HepG2 (cell line): ENCODE data around the gene ACSBG1. TPM values are rescaled to one million over a fixed set of nuclear protein-coding genes. Genes with fewer than 3 reads are reported as not detected.

Experiments
- ATAC-seq: fragments of 200-7000 bp; cut with Tn5 transposase; 3 replicates; pipeline ENCODE4 v1.9.1; 2020; ENCODE audit warnings: mild to moderate bottlenecking, moderate library complexity
- BruUV-seq: library from RNA; stranded (reverse); fragments of 400-500 nt; replicated peaks from 2 replicates; lab custom pipeline; 2021; lab: Mats Ljungman, UMichigan
- CTCF ChIA-PET: fragments of 300-600 bp; formaldehyde crosslinking; extraction: SDS; loops from one replicate; lab custom pipeline; 2021; ENCODE audit warnings: low total read pairs, inconsistent platforms, low intra/inter-chr PET ratio; lab: Yijun Ruan, JAX
- POLR2A ChIA-PET: fragments of 350-600 bp; sonication (Branson Sonifier 250); formaldehyde crosslinking; loops from one replicate; lab custom pipeline; 2020; ENCODE audit warnings: antibody characterized with exemption, inconsistent platforms; lab: Yijun Ruan, JAX
- DNase-seq: peaks from one replicate; pipeline ENCODE4 v3.0.0-alpha.2; 2015; ENCODE audit warnings: low spot score
- FAIRE-seq: peaks from 3 replicates; lab custom pipeline; 2011; peaks lifted over from hg19 to GRCh38; lab: Jason Lieb, UNC
- H2AFZ ChIP-seq: one replicate; pipeline ENCODE4 v1.6.1; 2011; ENCODE audit warnings: low read length, inconsistent platforms
- H3K27ac ChIP-seq: fragments of 300-600 bp; 3 replicates; pipeline ENCODE4 v1.8.0; 2011; ENCODE audit warnings: mixed run types, mild to moderate bottlenecking, mixed read lengths, low read length, inconsistent platforms; ENCODE audit not compliant: insufficient read depth; ENCODE audit errors: extremely low read length
- H3K27me3 ChIP-seq, 2 experiments: fragments of 200-600 bp in 1 of 2; 2 replicates in 1 of 2; 3 replicates in 1 of 2; pipeline versions ENCODE4 v1.6.0 to v1.8.0; 2011; ENCODE audit warnings: low read length in 2 of 2, mild to moderate bottlenecking in 2 of 2, moderate library complexity in 2 of 2, inconsistent platforms in 1 of 2; ENCODE audit not compliant: insufficient read depth in 2 of 2, control insufficient read depth in 1 of 2
- H3K36me3 ChIP-seq, 2 experiments: fragments of 200-600 bp in 1 of 2; replicated peaks in 1 of 2; 2 replicates in 1 of 2; 3 replicates in 1 of 2; pipeline versions ENCODE4 v1.5.1 to v1.8.0; 2011; ENCODE audit warnings: low read length in 2 of 2, inconsistent platforms in 1 of 2; ENCODE audit not compliant: insufficient read depth in 2 of 2, control insufficient read depth in 1 of 2
- H3K4me1 ChIP-seq: 2 replicates; pipeline ENCODE4 v1.5.1; 2012; ENCODE audit warnings: low read length, inconsistent platforms; ENCODE audit not compliant: insufficient read depth
- H3K4me2 ChIP-seq: 2 replicates; pipeline ENCODE4 v1.6.0; 2011; ENCODE audit warnings: low read depth, low read length, inconsistent platforms
- H3K4me3 ChIP-seq, 3 experiments: fragments of 200-600 bp in 1 of 3; sonication (generic), shearing (Covaris generic) in 1 of 3; replicated peaks in 1 of 3; 2 replicates each; pipeline ENCODE4 v1.5.1; 2011 to 2016; ENCODE audit warnings: low read length in 3 of 3, inconsistent platforms in 2 of 3, low read depth in 2 of 3, mild to moderate bottlenecking in 2 of 3, control low read depth in 1 of 3, mixed read lengths in 1 of 3; ENCODE audit not compliant: insufficient read depth in 1 of 3
- H3K79me2 ChIP-seq: one replicate; pipeline ENCODE4 v1.6.1; 2011; ENCODE audit warnings: low read length, inconsistent platforms; ENCODE audit not compliant: insufficient read depth
- H3K9ac ChIP-seq: 2 replicates; pipeline ENCODE4 v1.6.0; 2011; ENCODE audit warnings: mild to moderate bottlenecking, low read depth, low read length, inconsistent platforms; ENCODE audit not compliant: insufficient read depth
- H3K9me3 ChIP-seq: 2 replicates; pipeline ENCODE4 v1.5.1; 2012; ENCODE audit warnings: mild to moderate bottlenecking, low read length
- H4K20me1 ChIP-seq: 2 replicates; pipeline ENCODE4 v1.6.0; 2011; ENCODE audit warnings: inconsistent platforms, mild to moderate bottlenecking, low read length, moderate library complexity; ENCODE audit not compliant: insufficient read depth
- HDAC1 ChIP-seq: sonication (generic); formaldehyde crosslinking; IDR thresholded peaks from 2 replicates; pipeline ENCODE4 v1.5.1; 2020; ENCODE audit warnings: mild to moderate bottlenecking, missing genetic modification reagents
- MAFF ChIP-seq: IDR thresholded peaks from 2 replicates; pipeline ENCODE4 v1.6.1; 2011; ENCODE audit warnings: low read depth, low read length, improper control_type of control experiment
- MBD4 ChIP-seq: IDR thresholded peaks from 2 replicates; pipeline ENCODE4 v1.6.1; 2012; ENCODE audit warnings: low read length, inconsistent platforms, borderline replicate concordance
- POLR2AphosphoS2 ChIP-seq: IDR thresholded peaks from 2 replicates; pipeline ENCODE4 v1.6.1; 2011; ENCODE audit warnings: low read depth, low read length, improper control_type of control experiment
- RELA ChIP-seq: sonication (generic); formaldehyde crosslinking; IDR thresholded peaks from 2 replicates; pipeline ENCODE4 v1.4.0; 2020; ENCODE audit warnings: missing genetic modification reagents
- REPIN1 ChIP-seq: sonication (generic); formaldehyde crosslinking; IDR thresholded peaks from 2 replicates; pipeline ENCODE4 v1.8.0; 2022; ENCODE audit warnings: missing genetic modification reagents, low read depth, mild to moderate bottlenecking, borderline replicate concordance
- SATB2 ChIP-seq: sonication (generic); formaldehyde crosslinking; IDR thresholded peaks from 2 replicates; pipeline ENCODE4 v1.5.0; 2020; ENCODE audit warnings: missing genetic modification reagents
- ZNF296 ChIP-seq: sonication (generic); formaldehyde crosslinking; conservative IDR thresholded peaks from 2 replicates; pipeline ENCODE4 v1.5.0; 2020; ENCODE audit warnings: mild to moderate bottlenecking, missing genetic modification reagents
- ZNF432 ChIP-seq: sonication (generic); formaldehyde crosslinking; IDR thresholded peaks from 2 replicates; pipeline ENCODE4 v1.5.0; 2020; ENCODE audit warnings: missing genetic modification reagents, mild to moderate bottlenecking, borderline replicate concordance
- ZNF543 ChIP-seq: sonication (generic); formaldehyde crosslinking; IDR thresholded peaks from 2 replicates; pipeline ENCODE4 v1.4.0; 2020; ENCODE audit warnings: mild to moderate bottlenecking, missing genetic modification reagents
- ZNF678 ChIP-seq: sonication (generic); formaldehyde crosslinking; IDR thresholded peaks from 2 replicates; pipeline ENCODE4 v1.4.0; 2020; ENCODE audit warnings: mild to moderate bottlenecking, missing genetic modification reagents
- whole genome bisulfite sequencing: methylation state at CpG from one replicate; pipeline ENCODE4 v1.1.6; 2017; ENCODE audit warnings: low lambda C conversion rate; 5-methylcytosine and 5-hydroxymethylcytosine counted together
- in situ Hi-C: cut with HindIII; loops from 2 replicates; pipeline ENCODE4 v1.10.0; 2017; ENCODE audit warnings: low pct_unique_long_range_greater_than_20kb; ENCODE audit not compliant: extremely low pct_ligation_motif_present
- intact Hi-C: fragments of 100-400 bp; cut with micrococcal nuclease; formaldehyde crosslinking; loops from one replicate; pipeline ENCODE4 v1.10.0; 2022; ENCODE audit not compliant: unreplicated experiment
- polyA plus RNA-seq, 8 experiments: library from polyadenylated mRNA; depleted of rRNA in 3 of 8; stranded (reverse) in 7 of 8; unstranded in 1 of 8; fragments of >200 nt; fragmentation: Illumina TruSeq in 4 of 8; extraction: Trizol in 4 of 8; gene quantifications; 2 replicates each; pipeline versions ENCODE4 v1.2.1 to v1.2.3, GENCODE V29; 2011 to 2016; ENCODE audit warnings: low read depth in 4 of 8, missing spikeins in 1 of 8, mixed read lengths in 1 of 8; ENCODE audit not compliant: insufficient read depth in 1 of 8
- total RNA-seq, 5 experiments: library from RNA; depleted of rRNA; stranded (reverse); fragments of >200 nt; fragmentation: Illumina TruSeq; extraction: Trizol; gene quantifications; 2 replicates each; pipeline ENCODE4 v1.2.3, GENCODE V29; 2016; ENCODE audit warnings: low read depth in 1 of 5
- TF ChIP-seq, protein P1 (sequence below): sonication (generic); formaldehyde crosslinking; IDR thresholded peaks from 2 replicates; pipeline ENCODE4 v1.4.0; 2020; ENCODE audit warnings: mild to moderate bottlenecking, missing genetic modification reagents

The ACSBG1 gene
- total and polyA plus RNA-seq, 2 of the 13 experiments (the other 11 are each of a cell fraction or from before 2014, with no cell fraction given), result 0.35 to 0.81 TPM

DNA sequence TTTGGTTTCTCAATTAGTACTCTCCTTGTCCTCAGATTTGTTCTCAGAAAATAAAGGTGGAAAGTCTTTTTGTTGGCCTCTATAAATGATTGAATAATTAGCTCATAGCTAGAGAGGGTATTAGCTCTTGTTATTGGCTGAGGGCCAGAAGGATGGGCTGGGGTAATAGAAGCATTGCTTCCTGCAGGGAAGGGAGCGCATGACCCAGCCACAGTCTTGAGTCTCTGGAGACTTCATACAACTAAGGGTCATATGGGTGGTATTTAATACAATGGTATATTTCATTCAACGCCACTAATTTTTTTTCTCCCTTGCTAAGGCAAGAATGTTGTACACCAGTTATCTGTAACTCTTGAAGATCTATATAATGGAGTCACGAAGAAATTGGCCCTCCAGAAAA lies 38.4 kb upstream of the ACSBG1 start:
- FAIRE-seq (no peak), DNase-seq (no peak), ATAC-seq (no peak)
- intact Hi-C loops, result no loop called here
- POLR2A ChIA-PET, result interaction anchor here (2.0 kb wide), 1 partner anchor 27 kb away, joined by 5 read pairs; the partner anchor contains the start of gene SKIC8
- Histone ChIP-seq H3K4me1 (no peaks in the 10 kb centered on the region), H2AFZ (no peak overlapping the region), H3K4me2 (no peak overlapping the region), H3K27me3 (peaks cover 0 to 16% of the 10 kb centered on the region in 2 experiments; a peak in 2 of 5 replicates), H3K36me3 (no peaks in the 10 kb centered on the region), H3K79me2 (no peaks in the 10 kb centered on the region), H3K9ac (no peak overlapping the region), H3K9me3 (no peaks in the 10 kb centered on the region), H3K4me3 (no peak overlapping the region), H3K27ac (no peak overlapping the region), H4K20me1 (no peaks in the 10 kb centered on the region)
- in situ Hi-C loops, result no loop called here
- TF ChIP-seq HDAC1 (CRISPR knock-in tag) (no peak), ZNF543 (CRISPR knock-in tag) (no peak), MAFF (no peak), REPIN1 (CRISPR knock-in tag) (no peak), SATB2 (CRISPR knock-in tag) (no peak), ZNF432 (CRISPR knock-in tag) (no peak), MBD4 (no peak), ZNF296 (CRISPR knock-in tag) (no peak), RELA (no peak), POLR2AphosphoS2 (no peak), ZNF678 (CRISPR knock-in tag) (no peak)
- TF ChIP-seq, protein P1, sequence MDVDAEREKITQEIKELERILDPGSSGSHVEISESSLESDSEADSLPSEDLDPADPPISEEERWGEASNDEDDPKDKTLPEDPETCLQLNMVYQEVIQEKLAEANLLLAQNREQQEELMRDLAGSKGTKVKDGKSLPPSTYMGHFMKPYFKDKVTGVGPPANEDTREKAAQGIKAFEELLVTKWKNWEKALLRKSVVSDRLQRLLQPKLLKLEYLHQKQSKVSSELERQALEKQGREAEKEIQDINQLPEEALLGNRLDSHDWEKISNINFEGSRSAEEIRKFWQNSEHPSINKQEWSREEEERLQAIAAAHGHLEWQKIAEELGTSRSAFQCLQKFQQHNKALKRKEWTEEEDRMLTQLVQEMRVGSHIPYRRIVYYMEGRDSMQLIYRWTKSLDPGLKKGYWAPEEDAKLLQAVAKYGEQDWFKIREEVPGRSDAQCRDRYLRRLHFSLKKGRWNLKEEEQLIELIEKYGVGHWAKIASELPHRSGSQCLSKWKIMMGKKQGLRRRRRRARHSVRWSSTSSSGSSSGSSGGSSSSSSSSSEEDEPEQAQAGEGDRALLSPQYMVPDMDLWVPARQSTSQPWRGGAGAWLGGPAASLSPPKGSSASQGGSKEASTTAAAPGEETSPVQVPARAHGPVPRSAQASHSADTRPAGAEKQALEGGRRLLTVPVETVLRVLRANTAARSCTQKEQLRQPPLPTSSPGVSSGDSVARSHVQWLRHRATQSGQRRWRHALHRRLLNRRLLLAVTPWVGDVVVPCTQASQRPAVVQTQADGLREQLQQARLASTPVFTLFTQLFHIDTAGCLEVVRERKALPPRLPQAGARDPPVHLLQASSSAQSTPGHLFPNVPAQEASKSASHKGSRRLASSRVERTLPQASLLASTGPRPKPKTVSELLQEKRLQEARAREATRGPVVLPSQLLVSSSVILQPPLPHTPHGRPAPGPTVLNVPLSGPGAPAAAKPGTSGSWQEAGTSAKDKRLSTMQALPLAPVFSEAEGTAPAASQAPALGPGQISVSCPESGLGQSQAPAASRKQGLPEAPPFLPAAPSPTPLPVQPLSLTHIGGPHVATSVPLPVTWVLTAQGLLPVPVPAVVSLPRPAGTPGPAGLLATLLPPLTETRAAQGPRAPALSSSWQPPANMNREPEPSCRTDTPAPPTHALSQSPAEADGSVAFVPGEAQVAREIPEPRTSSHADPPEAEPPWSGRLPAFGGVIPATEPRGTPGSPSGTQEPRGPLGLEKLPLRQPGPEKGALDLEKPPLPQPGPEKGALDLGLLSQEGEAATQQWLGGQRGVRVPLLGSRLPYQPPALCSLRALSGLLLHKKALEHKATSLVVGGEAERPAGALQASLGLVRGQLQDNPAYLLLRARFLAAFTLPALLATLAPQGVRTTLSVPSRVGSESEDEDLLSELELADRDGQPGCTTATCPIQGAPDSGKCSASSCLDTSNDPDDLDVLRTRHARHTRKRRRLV (CRISPR knock-in tag), result no peak
- no TSS peak for BruUV-seq
- CTCF ChIA-PET, result no interaction called here
- 56% methylated on average over 3 of the region's 3 CpGs for WGBS
